Right atrium auricular region (tissue), 2 donors: Measurements from ENCODE around the gene LATS1. TPM values are rescaled to one million over a fixed set of nuclear protein-coding genes. Genes with fewer than 3 reads are reported as not detected.
"Not testable (repeated sequence)": the region's sequence is repeated elsewhere in the genome, so short reads cannot be mapped to it uniquely, and the experiment has no call there.

Source experiments
- DNase-seq: peaks from one replicate; pipeline ENCODE4 v3.0.0-alpha.2; 2019; ENCODE audit warnings: low spot score
- H3K27ac ChIP-seq, 2 donors: fragments of 200-600 bp; sonication (generic); 1 replicate in 1 of 2; 2 replicates in 1 of 2; pipeline ENCODE4 v1.5.1; 2016 to 2019
- H3K27me3 ChIP-seq, 2 donors: fragments of 200-600 bp; sonication (generic); one replicate each; pipeline versions ENCODE4 v1.5.1 to v1.6.0; 2017 to 2019
- H3K36me3 ChIP-seq: fragments of 200-600 bp; sonication (generic); one replicate; pipeline ENCODE4 v1.5.1; 2016
- H3K4me1 ChIP-seq, 2 donors: fragments of 200-600 bp; sonication (generic); one replicate each; pipeline versions ENCODE4 v1.5.1 to v1.6.0; 2017 to 2019
- H3K4me3 ChIP-seq, 2 donors: fragments of 200-600 bp; sonication (generic); 1 replicate in 1 of 2; 2 replicates in 1 of 2; pipeline ENCODE4 v1.5.1; 2017 to 2019; ENCODE audit warnings: mild to moderate bottlenecking in 1 of 2, moderate library complexity in 1 of 2
- H3K9me3 ChIP-seq, 2 donors: fragments of 200-600 bp; sonication (generic); one replicate each; pipeline ENCODE4 v1.5.1; 2019
- CTCF ChIP-seq, 2 donors: fragments of 200-600 bp; sonication (generic); IDR thresholded peaks; one replicate each; pipeline ENCODE4 v1.5.1; 2019; ENCODE audit warnings: antibody characterized with exemption in 2 of 2
- total RNA-seq, 2 donors: library from RNA; depleted of rRNA; stranded (reverse); fragments of >200 nt; gene quantifications; one replicate each; pipeline ENCODE4 v1.1.0, GENCODE V29; 2016

Gene LATS1
- total RNA-seq, 2 donors from 2014 or later: 10.5 to 13.7 TPM

- DNase-seq: no peak
- no peaks in the 10 kb centered on the region for H3K9me3 ChIP-seq
- no peaks in the 10 kb centered on the region for H3K27me3 ChIP-seq
- peak overlapping the region in 1 of 2 donors; percentile 8 for H3K27ac ChIP-seq
- H3K36me3 ChIP-seq: peaks cover 31% of the 10 kb centered on the region
- TF ChIP-seq CTCF (IDR thresholded peaks at IDR 0.05): no peak
- H3K4me3 ChIP-seq: no peak overlapping the region
- H3K4me1 ChIP-seq: peaks cover 0 to 7% of the 10 kb centered on the region in 2 donors
These were observed 37.4 kb downstream of the LATS1 start for GRCh38 chr6:149680503-149680902.

GRCh38 chr6:149672265-149672664 lies 45.6 kb downstream of the LATS1 start:
- DNase-seq, H3K27ac ChIP-seq, H3K4me3 ChIP-seq, H3K4me1 ChIP-seq, H3K27me3 ChIP-seq, H3K9me3 ChIP-seq: not testable (repeated sequence)
- H3K36me3 ChIP-seq: peaks cover 74% of the 10 kb centered on the region

- H3K9me3 ChIP-seq: no peaks in the 10 kb centered on the region
- no peak for DNase-seq
- no peak overlapping the region for H3K27ac ChIP-seq
- peaks cover 43% of the 10 kb centered on the region for H3K36me3 ChIP-seq
- no peaks in the 10 kb centered on the region for H3K27me3 ChIP-seq
- H3K4me3 ChIP-seq: no peak overlapping the region
- H3K4me1 ChIP-seq: no peaks in the 10 kb centered on the region
- no peak for TF ChIP-seq CTCF (IDR thresholded peaks at IDR 0.05)
These were observed 57.9 kb downstream of the LATS1 start for GRCh38 chr6:149660028-149660427.

- H3K27me3 ChIP-seq: no peaks in the 10 kb centered on the region
- peaks cover 25% of the 10 kb centered on the region for H3K36me3 ChIP-seq
- H3K27ac ChIP-seq: no peak overlapping the region
- no peak for TF ChIP-seq CTCF (IDR thresholded peaks at IDR 0.05)
- DNase-seq: no peak
- H3K4me3 ChIP-seq: no peak overlapping the region
- H3K9me3 ChIP-seq: no peaks in the 10 kb centered on the region
- H3K4me1 ChIP-seq: no peaks in the 10 kb centered on the region
These were observed 60.5 kb downstream of the LATS1 start for GRCh38 chr6:149657441-149657840.

- Histone ChIP-seq H3K36me3 (no peaks in the 10 kb centered on the region), H3K27me3 (no peaks in the 10 kb centered on the region), H3K4me1 (peaks cover 0 to 9% of the 10 kb centered on the region in 2 donors), H3K9me3 (no peaks in the 10 kb centered on the region), H3K27ac (no peak overlapping the region), H3K4me3 (no peak overlapping the region)
- no peak for TF ChIP-seq CTCF (IDR thresholded peaks at IDR 0.05)
- DNase-seq: no peak
These were observed 66.8 kb downstream of the LATS1 start for GRCh38 chr6:149651056-149651455.

- no peaks in the 10 kb centered on the region for H3K27me3 ChIP-seq
- DNase-seq: peak; percentile 83
- peak within 1 kb of the TSS; percentile 86 to 88 for H3K27ac ChIP-seq
- H3K4me1 ChIP-seq: peaks cover 0 to 9% of the 10 kb centered on the region in 2 donors
- H3K9me3 ChIP-seq: no peaks in the 10 kb centered on the region
- peak in 1 of 2 donors; percentile 41 for TF ChIP-seq CTCF (IDR thresholded peaks at IDR 0.05)
- peak within 1 kb of the TSS; percentile 92 to 94 for H3K4me3 ChIP-seq
- H3K36me3 ChIP-seq: no peaks in the 10 kb centered on the region
These were observed 69.5 kb downstream of the LATS1 start, which contains the start of gene KATNA1 for GRCh38 chr6:149648148-149649145. KATNA1 (minus strand) TSS chr6:149648714; CDS start chr6:149638547, 10,167 bp downstream.
